NCI-H1105 treated with DMSO at 0.1 percent for 48 hours (cell line): ENCODE data around the gene LSMEM2.
A peak's percentile ranks its signal among the peaks of the same experiment; 100 is the strongest.
"Not testable (repeated sequence)": the region's sequence is repeated elsewhere in the genome, so short reads cannot be mapped to it uniquely, and the experiment has no call there.

Source experiments
- DNase-seq: peaks from one replicate; lab custom pipeline; 2025; lab: John Stamatoyannopoulos, UW

LSMEM2 gene

GRCh38 chr3:50278880-50279224, at the start of gene LSMEM2:
Gene LSMEM2 (plus strand): TSS chr3:50279087. CDS start chr3:50279114, 27 bp downstream.
- DNase-seq = no peak

GRCh38 chr3:50229490-50229889, 49.4 kb upstream of the LSMEM2 start:
- DNase-seq = no peak

GRCh38 chr3:50230104-50230793, 48.6 kb upstream of the LSMEM2 start:
- no peak for DNase-seq

GRCh38 chr3:50230794-50231125, 48.1 kb upstream of the LSMEM2 start:
- no peak for DNase-seq

GRCh38 chr3:50231581-50231980, 47.3 kb upstream of the LSMEM2 start:
- no peak for DNase-seq

GRCh38 chr3:50232303-50232702, 46.6 kb upstream of the LSMEM2 start:
- DNase-seq = no peak

GRCh38 chr3:50233176-50233575, 45.7 kb upstream of the LSMEM2 start:
- no peak for DNase-seq

- DNase-seq = peak; percentile 91
These were observed 43.0 kb upstream of the LSMEM2 start, which contains the start of gene GNAI2 for GRCh38 chr3:50235716-50236483. Gene GNAI2 (plus strand): TSS chr3:50236204. CDS start chr3:50236336, 132 bp downstream.

- no peak for DNase-seq
These were observed 42.3 kb upstream of the LSMEM2 start for GRCh38 chr3:50236484-50237132.

- DNase-seq = no peak
These were observed 41.7 kb upstream of the LSMEM2 start for GRCh38 chr3:50237133-50237651.

GRCh38 chr3:50237754-50238548, 40.9 kb upstream of the LSMEM2 start:
- DNase-seq = peak; percentile 45

- no peak for DNase-seq
These were observed 40.3 kb upstream of the LSMEM2 start for GRCh38 chr3:50238549-50239026.

GRCh38 chr3:50239649-50240048, 39.2 kb upstream of the LSMEM2 start:
- DNase-seq = no peak

GRCh38 chr3:50241163-50241562, 37.7 kb upstream of the LSMEM2 start:
- no peak for DNase-seq

GRCh38 chr3:50241713-50242380, 37.0 kb upstream of the LSMEM2 start:
- DNase-seq = no peak

GRCh38 chr3:50242381-50242770, 36.5 kb upstream of the LSMEM2 start:
- no peak for DNase-seq

- no peak for DNase-seq
These were observed 35.9 kb upstream of the LSMEM2 start for GRCh38 chr3:50242851-50243542.

GRCh38 chr3:50243543-50243895, 35.4 kb upstream of the LSMEM2 start:
- no peak for DNase-seq

GRCh38 chr3:50244813-50245212, 34.1 kb upstream of the LSMEM2 start:
- not testable (repeated sequence) for DNase-seq

GRCh38 chr3:50245251-50245745, 33.6 kb upstream of the LSMEM2 start:
- no peak for DNase-seq
